Effector memory CD8-positive, alpha-beta T cell (primary cell): ENCODE data around the gene KXD1.

Experiments used
- ATAC-seq: fragments of 150-1000 bp; cut with Tn5 transposase; replicated peaks from 2 replicates; pipeline ENCODE4 v1.10.0; 2021; ENCODE audit warnings: mild to moderate bottlenecking, moderate library complexity
- DNase-seq, 3 experiments: peaks; one replicate each; pipeline ENCODE4 v3.0.0; 2021
- H3K27ac Mint-ChIP-seq, 2 donors: one replicate each; pipeline ENCODE4 v1.8.0; 2022; ENCODE audit warnings: mild to moderate bottlenecking in 2 of 2, mixed read lengths in 2 of 2, moderate library complexity in 2 of 2
- H3K27me3 Mint-ChIP-seq, 2 donors: one replicate each; pipeline ENCODE4 v1.8.0; 2022; ENCODE audit warnings: mixed read lengths in 2 of 2
- H3K36me3 Mint-ChIP-seq: one replicate; pipeline ENCODE4 v1.8.0; 2022; ENCODE audit warnings: mild to moderate bottlenecking, moderate library complexity, mixed read lengths; ENCODE audit not compliant: insufficient read depth
- H3K4me1 Mint-ChIP-seq, 2 donors: one replicate each; pipeline ENCODE4 v1.8.0; 2022; ENCODE audit warnings: low read depth in 2 of 2, mixed read lengths in 2 of 2
- H3K4me3 Mint-ChIP-seq, 2 donors: one replicate each; pipeline ENCODE4 v1.8.0; 2022; ENCODE audit warnings: mild to moderate bottlenecking in 2 of 2, mixed read lengths in 2 of 2, moderate library complexity in 2 of 2
- H3K9me3 Mint-ChIP-seq, 2 donors: one replicate each; pipeline ENCODE4 v1.8.0; 2022; ENCODE audit warnings: mixed read lengths in 2 of 2

The KXD1 gene

DNA sequence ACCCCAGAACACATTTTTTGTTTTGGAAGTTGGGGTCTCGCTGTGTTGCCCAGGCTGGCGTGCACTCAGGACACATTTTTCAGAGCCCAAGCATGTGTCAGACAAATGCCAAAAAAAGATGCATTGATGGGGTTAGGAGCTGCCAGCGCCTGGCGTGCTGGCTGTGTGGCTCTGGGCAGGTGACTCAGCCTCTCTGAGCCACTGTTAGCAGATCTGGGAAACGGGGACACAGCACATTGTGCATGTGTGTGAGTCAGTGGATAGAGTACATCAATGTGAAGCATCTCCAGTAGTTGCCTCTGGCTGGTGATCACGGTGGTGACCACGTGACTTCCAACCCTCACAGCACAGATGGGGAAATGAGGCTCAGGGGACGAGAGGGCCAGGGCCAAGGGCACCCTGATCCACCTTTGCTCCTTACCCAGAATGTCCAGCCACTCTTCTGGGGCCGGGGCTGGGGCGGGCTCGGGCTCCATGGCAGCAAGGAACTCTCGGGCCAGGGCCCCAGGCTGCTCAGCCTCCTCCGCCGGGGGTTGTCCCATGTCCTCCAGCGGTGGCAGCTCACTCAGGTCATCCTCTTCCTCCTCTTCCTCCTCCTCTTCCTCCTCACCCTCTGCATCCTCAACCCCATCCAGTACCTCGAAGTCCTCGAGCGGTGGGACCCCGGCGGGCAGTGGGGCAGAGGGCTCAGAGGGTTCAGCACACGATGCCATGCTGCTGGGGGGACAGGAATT is 16.2 kb upstream of the KXD1 start:
- ATAC-seq (no peak), DNase-seq (no peak)
- peak overlapping the region; percentile 64 to 97 for H3K27ac Mint-ChIP-seq
- H3K9me3 Mint-ChIP-seq, result no peaks in the 10 kb centered on the region
- peak overlapping the region in 1 of 2 donors; percentile 97 for H3K4me3 Mint-ChIP-seq
- peaks cover 38% of the 10 kb centered on the region for H3K36me3 Mint-ChIP-seq
- H3K27me3 Mint-ChIP-seq, result no peaks in the 10 kb centered on the region
- peaks cover 18 to 25% of the 10 kb centered on the region in 2 donors for H3K4me1 Mint-ChIP-seq

- no peak for DNase-seq
- no peaks in the 10 kb centered on the region for H3K9me3 Mint-ChIP-seq
- peak overlapping the region; percentile 95 to 97 for H3K4me3 Mint-ChIP-seq
- H3K4me1 Mint-ChIP-seq, result peaks cover 18 to 22% of the 10 kb centered on the region in 2 donors
- H3K27me3 Mint-ChIP-seq, result no peaks in the 10 kb centered on the region
- peak overlapping the region; percentile 97 to 98 for H3K27ac Mint-ChIP-seq
- H3K36me3 Mint-ChIP-seq, result peaks cover 38% of the 10 kb centered on the region
- no peak for ATAC-seq
These were observed 15.4 kb upstream of the KXD1 start for GRCh38 chr19:18541992-18542940.

GRCh38 chr19:18542941-18543813 is 14.5 kb upstream of the KXD1 start, which contains the start of gene FKBP8:
FKBP8 (minus strand) TSS chr19:18543573; CDS start chr19:18541970, 1,603 bp downstream.
- no peaks in the 10 kb centered on the region for H3K9me3 Mint-ChIP-seq

DNA sequence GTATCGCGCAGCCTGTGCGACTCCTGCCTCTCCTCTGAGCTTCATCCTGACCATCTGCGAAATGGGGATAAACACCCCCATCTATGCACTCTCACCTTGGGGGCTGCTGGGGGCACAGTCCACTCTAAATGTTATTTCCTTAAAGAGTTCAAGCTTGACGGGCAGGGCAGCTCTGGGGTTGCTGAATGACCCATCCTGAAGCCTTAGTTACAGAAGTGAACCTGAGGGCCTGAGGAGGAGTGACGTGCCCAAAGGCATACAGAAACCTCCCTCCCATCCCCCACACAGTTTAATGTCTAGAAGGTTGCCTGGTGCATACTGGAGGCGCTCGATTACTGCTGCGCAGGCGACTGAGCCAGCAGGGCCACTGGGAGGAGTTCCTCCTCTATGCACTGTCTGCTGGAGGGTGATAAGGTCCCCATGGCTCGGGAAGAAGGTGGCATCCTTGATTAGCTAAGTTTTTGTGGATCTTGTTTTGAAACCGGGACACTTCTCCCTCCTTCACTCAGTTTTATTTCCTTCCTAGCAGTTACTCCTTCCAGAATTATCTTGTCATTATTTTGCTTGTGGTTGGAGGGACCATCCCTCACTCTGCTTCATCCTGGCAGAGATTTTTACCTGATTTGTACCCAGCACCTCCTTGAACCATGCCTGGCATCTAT is 13.7 kb upstream of the KXD1 start:
- Mint-ChIP-seq H3K9me3 (no peaks in the 10 kb centered on the region), H3K4me3 (peak overlapping the region; percentile 95 to 97), H3K36me3 (peaks cover 32% of the 10 kb centered on the region), H3K27ac (peak overlapping the region; percentile 97 to 98), H3K27me3 (no peaks in the 10 kb centered on the region), H3K4me1 (peaks cover 18 to 22% of the 10 kb centered on the region in 2 donors)
- peak; percentile 69 to 81 (median 76) for DNase-seq
- ATAC-seq, result peak; percentile 78

More at GRCh38 chr19:18542941-18543813, 14.5 kb upstream of the KXD1 start, which contains the start of gene FKBP8:
- H3K36me3 Mint-ChIP-seq, result peaks cover 38% of the 10 kb centered on the region
- H3K4me3 Mint-ChIP-seq, result peak within 1 kb of the TSS; percentile 95 to 97
- H3K27me3 Mint-ChIP-seq, result no peaks in the 10 kb centered on the region
- H3K4me1 Mint-ChIP-seq, result peaks cover 18 to 22% of the 10 kb centered on the region in 2 donors
- DNase-seq (peak; percentile 92 to 93 (median 93)), ATAC-seq (peak; percentile 94)
- H3K27ac Mint-ChIP-seq, result peak within 1 kb of the TSS; percentile 97 to 98

DNA sequence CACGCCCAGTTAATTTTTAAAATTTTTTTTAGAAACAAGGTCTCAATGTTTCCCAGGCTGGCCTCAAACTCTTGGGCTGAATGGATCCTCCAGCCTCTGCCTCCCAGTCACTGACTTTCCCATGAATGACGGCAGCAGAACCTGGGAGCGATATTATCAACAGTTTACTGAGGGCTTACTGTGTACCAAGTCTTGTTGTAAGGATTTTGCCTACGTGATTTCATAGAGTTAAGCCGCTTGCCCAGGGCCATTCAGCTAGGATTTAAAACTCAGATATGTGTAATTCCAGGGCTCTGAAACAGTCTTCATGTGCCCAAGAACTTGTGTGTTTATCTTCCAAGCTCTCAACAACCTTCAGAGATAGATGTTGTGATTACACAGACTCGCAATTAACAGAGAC is 6.0 kb upstream of the KXD1 start:
- H3K36me3 Mint-ChIP-seq, result peaks cover 5% of the 10 kb centered on the region
- H3K4me1 Mint-ChIP-seq, result no peaks in the 10 kb centered on the region
- H3K27ac Mint-ChIP-seq, result no peak overlapping the region
- no peaks in the 10 kb centered on the region for H3K9me3 Mint-ChIP-seq
- ATAC-seq (no peak), DNase-seq (no peak)
- no peak overlapping the region for H3K4me3 Mint-ChIP-seq
- no peaks in the 10 kb centered on the region for H3K27me3 Mint-ChIP-seq

DNA sequence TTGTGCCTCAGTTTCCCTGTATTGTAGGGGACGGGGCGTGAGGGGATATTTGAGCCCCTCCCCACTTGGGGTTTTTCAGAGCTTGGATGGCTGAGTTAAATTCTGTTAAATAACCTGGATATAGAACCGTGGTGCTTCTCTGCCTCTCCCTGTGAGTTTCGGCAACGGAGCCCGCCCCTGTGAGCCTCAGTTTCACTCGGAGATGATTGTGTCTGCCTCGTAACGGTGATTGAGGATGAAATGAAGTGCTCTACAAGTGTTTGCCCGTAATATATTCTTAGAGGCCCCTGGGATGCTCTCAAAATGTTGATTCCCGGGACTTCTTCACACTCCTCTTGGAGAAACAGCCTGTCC is 509 bp downstream of the KXD1 start:
- Mint-ChIP-seq H3K27me3 (no peaks in the 10 kb centered on the region), H3K4me3 (peak overlapping the region; percentile 89), H3K4me1 (peaks cover 10 to 16% of the 10 kb centered on the region in 2 donors), H3K9me3 (no peaks in the 10 kb centered on the region), H3K36me3 (peaks cover 26% of the 10 kb centered on the region), H3K27ac (peak overlapping the region; percentile 91 to 95)
- DNase-seq (no peak), ATAC-seq (no peak)

DNA sequence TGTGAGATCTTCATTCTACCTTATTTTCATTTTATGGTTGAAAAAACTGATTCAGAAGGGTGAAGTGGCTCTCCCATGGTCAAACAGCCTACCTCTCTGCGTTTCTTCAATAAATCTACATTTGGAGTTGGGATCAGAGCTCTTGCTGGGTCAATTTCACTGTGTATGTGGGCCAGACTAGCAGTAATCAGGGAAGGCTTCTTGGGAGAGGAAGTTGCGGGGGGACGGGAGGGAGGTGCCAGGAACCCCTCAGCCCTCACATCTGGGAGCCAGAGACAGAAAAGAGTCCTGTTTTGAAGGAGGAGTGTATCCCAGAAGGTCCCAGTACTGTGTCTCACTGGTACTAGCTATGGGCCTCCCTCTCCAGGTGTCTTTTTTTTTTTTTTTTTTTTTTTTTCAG is 934 bp downstream of the KXD1 start:
- H3K36me3 Mint-ChIP-seq, result peaks cover 31% of the 10 kb centered on the region
- no peak for DNase-seq
- peaks cover 10 to 16% of the 10 kb centered on the region in 2 donors for H3K4me1 Mint-ChIP-seq
- no peak for ATAC-seq
- H3K4me3 Mint-ChIP-seq, result peak overlapping the region; percentile 89
- H3K27me3 Mint-ChIP-seq, result no peaks in the 10 kb centered on the region
- H3K27ac Mint-ChIP-seq, result peak overlapping the region; percentile 91 to 95
- H3K9me3 Mint-ChIP-seq, result no peaks in the 10 kb centered on the region

DNA sequence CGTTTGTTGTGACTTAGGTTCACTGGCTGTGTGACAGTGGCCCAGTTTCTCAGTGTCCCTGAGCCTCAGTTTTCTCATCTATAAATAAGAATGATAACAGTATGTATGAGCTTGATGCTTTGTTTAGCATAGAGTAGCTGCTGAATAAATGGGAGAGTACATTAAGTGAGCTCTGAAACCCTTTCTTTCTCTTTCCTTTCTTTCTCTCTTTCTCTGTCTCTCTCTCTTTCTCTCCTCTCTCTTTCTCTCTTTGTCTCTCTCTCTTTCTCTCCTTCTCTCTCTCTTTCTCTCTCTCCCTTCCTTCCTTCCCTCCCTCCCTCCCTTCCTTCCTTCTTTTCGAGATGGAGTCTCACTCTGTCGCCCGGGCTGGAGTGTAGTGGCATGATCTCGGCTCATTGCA is 2.0 kb downstream of the KXD1 start:
- Mint-ChIP-seq H3K27ac (peak overlapping the region; percentile 91 to 95), H3K27me3 (no peaks in the 10 kb centered on the region), H3K4me1 (peaks cover 10 to 16% of the 10 kb centered on the region in 2 donors), H3K9me3 (no peaks in the 10 kb centered on the region), H3K4me3 (peak overlapping the region; percentile 89), H3K36me3 (peaks cover 38% of the 10 kb centered on the region)
- ATAC-seq (no peak), DNase-seq (no peak)

GRCh38 chr19:18562086-18562485 is 4.4 kb downstream of the KXD1 start:
- Mint-ChIP-seq H3K27ac (no peak overlapping the region), H3K27me3 (no peaks in the 10 kb centered on the region), H3K36me3 (peaks cover 54% of the 10 kb centered on the region), H3K4me1 (peaks cover 10 to 16% of the 10 kb centered on the region in 2 donors), H3K4me3 (no peak overlapping the region), H3K9me3 (no peaks in the 10 kb centered on the region)
- ATAC-seq (no peak), DNase-seq (no peak)

GRCh38 chr19:18566953-18567352 is 9.3 kb downstream of the KXD1 start:
- ATAC-seq (no peak), DNase-seq (no peak)
- no peaks in the 10 kb centered on the region for H3K27me3 Mint-ChIP-seq
- no peak overlapping the region for H3K4me3 Mint-ChIP-seq
- no peaks in the 10 kb centered on the region for H3K9me3 Mint-ChIP-seq
- peaks cover 6 to 8% of the 10 kb centered on the region in 2 donors for H3K4me1 Mint-ChIP-seq
- peaks cover 68% of the 10 kb centered on the region for H3K36me3 Mint-ChIP-seq
- H3K27ac Mint-ChIP-seq, result no peak overlapping the region

DNA sequence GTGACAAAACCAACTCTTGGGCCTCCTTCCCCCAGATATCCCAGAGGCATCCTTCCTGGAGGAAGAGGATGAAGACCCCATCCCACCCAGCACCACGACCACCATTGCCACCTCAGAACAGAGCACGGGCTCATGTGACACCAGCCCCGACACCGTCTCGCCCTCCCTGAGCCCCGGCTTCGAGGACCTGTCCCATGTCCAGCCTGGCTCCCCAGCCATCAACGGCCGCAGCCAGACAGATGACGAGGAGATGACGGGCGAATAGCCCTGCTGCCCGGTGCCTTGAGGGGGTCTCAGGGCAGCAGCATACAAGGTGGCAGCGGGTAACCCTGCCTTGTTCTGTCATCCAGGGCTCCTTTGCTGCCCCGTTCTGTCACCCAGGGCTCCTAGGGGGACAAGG is 10.7 kb downstream of the KXD1 start:
- Mint-ChIP-seq H3K4me3 (no peak overlapping the region), H3K36me3 (peaks cover 68% of the 10 kb centered on the region), H3K9me3 (no peaks in the 10 kb centered on the region), H3K27me3 (no peaks in the 10 kb centered on the region), H3K27ac (peak overlapping the region; percentile 78 to 82), H3K4me1 (peaks cover 17 to 20% of the 10 kb centered on the region in 2 donors)
- ATAC-seq (no peak), DNase-seq (no peak)

DNA sequence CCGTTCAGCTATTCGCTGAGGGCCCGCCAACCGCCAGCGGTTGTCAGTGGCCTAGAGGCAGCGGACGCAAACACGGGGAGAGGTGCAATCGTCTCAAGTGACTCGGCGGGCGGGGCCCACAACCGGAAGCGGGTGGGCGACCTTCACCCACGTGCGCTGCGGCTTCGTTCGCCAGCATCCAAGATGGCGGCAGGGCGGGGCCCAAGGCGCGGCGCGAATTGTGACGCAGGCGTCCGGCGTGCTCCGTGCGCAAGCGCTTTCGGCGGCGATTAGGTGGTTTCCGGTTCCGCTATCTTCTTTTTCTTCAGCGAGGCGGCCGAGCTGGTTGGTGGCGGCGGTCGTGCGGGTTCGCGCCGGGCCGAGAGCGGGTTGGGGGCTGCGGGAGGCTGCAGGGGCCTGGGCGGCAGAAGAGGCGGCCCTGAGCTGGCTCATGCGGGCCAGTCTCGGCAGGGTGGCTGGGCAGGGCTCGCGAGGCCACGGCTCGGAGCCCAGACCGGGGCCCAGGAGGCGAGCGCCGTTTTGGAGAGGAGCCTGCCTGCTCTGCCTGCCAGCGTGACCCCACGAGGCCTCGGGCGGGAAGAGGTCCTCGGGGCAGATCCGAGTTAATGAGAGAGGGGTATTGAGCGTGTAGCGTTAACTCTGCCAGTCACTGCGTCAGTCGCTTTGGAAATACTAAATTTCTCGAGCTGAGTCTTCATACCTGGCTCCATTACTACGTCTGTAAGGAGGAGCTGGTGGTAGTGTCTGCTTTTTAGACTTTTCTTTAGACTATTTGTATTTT is 14.1 kb downstream of the KXD1 start, which contains the start of gene UBA52:
UBA52 (plus strand) TSS at position 294 of the 781 bp plus-strand sequence. CDS start 1,444 bp downstream, outside the sequence.
- peak; percentile 94 for ATAC-seq
- H3K4me1 Mint-ChIP-seq, result peaks cover 20 to 22% of the 10 kb centered on the region in 2 donors
- H3K9me3 Mint-ChIP-seq, result no peaks in the 10 kb centered on the region
- H3K4me3 Mint-ChIP-seq, result peak within 1 kb of the TSS; percentile 90 to 92
- peak; percentile 99 to 100 (median 100) for DNase-seq
- H3K36me3 Mint-ChIP-seq, result peaks cover 67% of the 10 kb centered on the region
- peak within 1 kb of the TSS; percentile 96 to 98 for H3K27ac Mint-ChIP-seq
- no peaks in the 10 kb centered on the region for H3K27me3 Mint-ChIP-seq
